ENCODE results near the gene PLD1. TPM values are rescaled to one million over a fixed set of nuclear protein-coding genes. Genes with fewer than 3 reads are reported as not detected.
"Not testable (repeated sequence)": the region's sequence is repeated elsewhere in the genome, so short reads cannot be mapped to it uniquely, and the experiment has no call there.

The PLD1 gene
- total RNA-seq, result 10 to 100 TPM; 12.8 to 15.8 TPM

GRCh38 chr3:171809861-171810628, at the start of gene PLD1:
Gene PLD1, minus strand, starts transcription at chr3:171810483. Its CDS starts 72,432 bp downstream, at chr3:171738051.
- peak within 1 kb of the TSS; percentile 65 to 79 for H3K27ac ChIP-seq
- no peaks in the 10 kb centered on the region for H3K27me3 ChIP-seq (replicated peaks; ENCODE audit: insufficient read depth)
- WGBS, result 0% methylated on average over 59 of the region's 78 CpGs
- H3K9me3 ChIP-seq, result no peaks in the 10 kb centered on the region
- peak; percentile 68 for DNase-seq (ENCODE audit: low spot score)
- H3K4me3 ChIP-seq, result peak within 1 kb of the TSS; percentile 45 to 47
- TF ChIP-seq CTCF (IDR thresholded peaks at IDR 0.05) (peak in 1 of 4 experiments; percentile 5), POLR2A (IDR thresholded peaks at IDR 0.05) (peak; percentile 48), POLR2AphosphoS5 (IDR thresholded peaks at IDR 0.05) (no peak)
- intact Hi-C loops (cut with DNase I), result no loop called here
- H3K36me3 ChIP-seq, result no peaks in the 10 kb centered on the region
- H3K4me1 ChIP-seq (replicated peaks), result no peaks in the 10 kb centered on the region

- H3K9me3 ChIP-seq; H3K36me3 ChIP-seq; H3K4me3 ChIP-seq; intact Hi-C loops (cut with DNase I); H3K27ac ChIP-seq; DNase-seq (ENCODE audit: low spot score); H3K27me3 ChIP-seq (replicated peaks; ENCODE audit: insufficient read depth); H3K4me1 ChIP-seq (replicated peaks): not testable (repeated sequence)
- WGBS, result 97% methylated on average over 4 of the region's 4 CpGs
Observed at GRCh38 chr3:171858770-171859169, 48.5 kb upstream of the PLD1 start.

GRCh38 chr3:171854649-171855305, 44.5 kb upstream of the PLD1 start:
- DNase-seq (ENCODE audit: low spot score), result no peak
- TF ChIP-seq POLR2AphosphoS5 (IDR thresholded peaks at IDR 0.05) (no peak), CTCF (IDR thresholded peaks at IDR 0.05) (no peak), POLR2A (IDR thresholded peaks at IDR 0.05) (no peak)
- Histone ChIP-seq H3K4me3 (no peak overlapping the region), H3K27me3 (replicated peaks; ENCODE audit: insufficient read depth) (no peaks in the 10 kb centered on the region), H3K27ac (no peak overlapping the region), H3K36me3 (no peaks in the 10 kb centered on the region), H3K9me3 (no peaks in the 10 kb centered on the region), H3K4me1 (replicated peaks) (no peaks in the 10 kb centered on the region)
- intact Hi-C loops (cut with DNase I), result no loop called here
- 93% methylated on average over 2 of the region's 2 CpGs for WGBS

- Histone ChIP-seq H3K9me3 (no peaks in the 10 kb centered on the region), H3K4me3 (no peak overlapping the region), H3K27ac (no peak overlapping the region), H3K4me1 (replicated peaks) (no peaks in the 10 kb centered on the region), H3K27me3 (replicated peaks; ENCODE audit: insufficient read depth) (no peaks in the 10 kb centered on the region), H3K36me3 (no peaks in the 10 kb centered on the region)
- 73% methylated on average over 5 of the region's 5 CpGs for WGBS
- intact Hi-C loops (cut with DNase I), result no loop called here
- no peak for DNase-seq (ENCODE audit: low spot score)
- no peak for TF ChIP-seq POLR2AphosphoS5 (IDR thresholded peaks at IDR 0.05)
- TF ChIP-seq CTCF (IDR thresholded peaks at IDR 0.05), result no peak
- TF ChIP-seq POLR2A (IDR thresholded peaks at IDR 0.05), result no peak
Observed at GRCh38 chr3:171851660-171852058, 41.4 kb upstream of the PLD1 start.

- TF ChIP-seq CTCF (IDR thresholded peaks at IDR 0.05) (no peak), POLR2AphosphoS5 (IDR thresholded peaks at IDR 0.05) (no peak), POLR2A (IDR thresholded peaks at IDR 0.05) (no peak)
- no peak overlapping the region for H3K27ac ChIP-seq
- H3K36me3 ChIP-seq, result no peaks in the 10 kb centered on the region
- 79% methylated on average over 6 of the region's 6 CpGs for WGBS
- intact Hi-C loops (cut with DNase I), result no loop called here
- H3K4me3 ChIP-seq, result no peak overlapping the region
- H3K9me3 ChIP-seq, result no peaks in the 10 kb centered on the region
- no peaks in the 10 kb centered on the region for H3K4me1 ChIP-seq (replicated peaks)
- no peaks in the 10 kb centered on the region for H3K27me3 ChIP-seq (replicated peaks; ENCODE audit: insufficient read depth)
- DNase-seq (ENCODE audit: low spot score), result no peak
Observed at GRCh38 chr3:171850960-171851659, 40.8 kb upstream of the PLD1 start.
